ENCODE data around the gene TULP4. TPM values are rescaled to one million over a fixed set of nuclear protein-coding genes. Genes with fewer than 3 reads are reported as not detected.

Gene TULP4
- total RNA-seq, 1 experiment from 2014 or later: 64.6 TPM

DNA sequence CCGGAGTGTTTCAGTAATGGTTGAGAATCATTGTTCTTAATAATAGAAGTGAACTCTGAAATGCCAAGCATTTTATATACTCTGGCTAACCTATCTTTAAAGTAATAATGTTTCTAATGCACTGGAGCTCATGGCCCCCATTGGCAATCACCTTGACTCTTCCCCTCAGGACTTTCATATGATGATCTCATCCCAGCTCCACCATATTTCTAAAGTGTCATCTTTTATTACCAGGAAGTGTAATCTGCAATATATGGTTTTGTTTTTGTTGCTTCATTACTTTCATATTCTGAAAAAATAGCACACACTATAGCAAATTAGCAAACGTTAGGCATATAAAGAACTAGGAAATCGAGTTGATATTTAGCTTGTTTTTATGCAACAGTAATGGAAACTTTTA is 60.3 kb downstream of the TULP4 start:
- no peaks in the 10 kb centered on the region for H3K9me3 Mint-ChIP-seq
- no peak for DNase-seq
- no peaks in the 10 kb centered on the region for H3K36me3 Mint-ChIP-seq (ENCODE audit: insufficient read depth in 1 of 3, low read depth in 3 of 3)
- Histone ChIP-seq H4K8ac (replicated peaks; ENCODE audit: insufficient read length, low read depth, low read length) (no peak overlapping the region), H3K14ac (ENCODE audit: insufficient read depth, low read length) (no peak overlapping the region), H3K79me2 (ENCODE audit: insufficient read depth, low read length) (no peaks in the 10 kb centered on the region), H3K23me2 (ENCODE audit: insufficient read length, low read depth, low read length, poor library complexity, severe bottlenecking) (no peaks in the 10 kb centered on the region), H3K4me2 (ENCODE audit: insufficient read depth, insufficient read length, low read length) (no peak overlapping the region), H3K27me3 (ENCODE audit: insufficient read depth, low read length) (no peaks in the 10 kb centered on the region), H4K20me1 (ENCODE audit: control insufficient read depth, insufficient read depth, insufficient read length) (no peaks in the 10 kb centered on the region), H3K79me1 (ENCODE audit: insufficient read depth, low read depth, low read length, poor library complexity, severe bottlenecking) (no peaks in the 10 kb centered on the region), H3T11ph (ENCODE audit: low read length) (no peak overlapping the region), H2BK120ac (ENCODE audit: low read depth, low read length, poor library complexity, severe bottlenecking) (no peak overlapping the region), H3K9ac (ENCODE audit: extremely low read depth, insufficient read length, low read length) (no peak overlapping the region), H3K4me1 (ENCODE audit: insufficient read depth, low read length) (no peaks in the 10 kb centered on the region), H2BK5ac (ENCODE audit: insufficient read length, low read length) (no peak overlapping the region), H2AFZ (ENCODE audit: low read length) (no peak overlapping the region), H4K91ac (ENCODE audit: insufficient read length, low read depth, low read length) (no peak overlapping the region), H3K9me3 (ENCODE audit: control insufficient read depth, low read depth, low read length) (no peaks in the 10 kb centered on the region), H3K27ac (ENCODE audit: insufficient read length, low read depth, low read length) (no peak overlapping the region), H3K56ac (ENCODE audit: insufficient read length, low read depth, low read length) (no peak overlapping the region), H3K23ac (ENCODE audit: insufficient read length, low read depth, low read length) (no peak overlapping the region), H2BK12ac (ENCODE audit: insufficient read length, low read depth, low read length) (no peak overlapping the region), H2BK15ac (ENCODE audit: low read depth, low read length) (no peak overlapping the region), H3K18ac (ENCODE audit: insufficient read length, low read depth, low read length) (no peak overlapping the region), H2AK5ac (ENCODE audit: insufficient read length, low read length) (no peak overlapping the region), H3K4ac (ENCODE audit: low read depth, low read length) (no peak overlapping the region), H2BK20ac (ENCODE audit: low read depth, low read length, poor library complexity, severe bottlenecking) (no peak overlapping the region), H4K5ac (ENCODE audit: insufficient read length, low read depth, low read length) (no peak overlapping the region)
- no peak overlapping the region for H3K4me3 Mint-ChIP-seq
- WGBS (ENCODE audit: extremely low coverage, insufficient read length, low lambda C conversion rate): no CpG with 5 or more reads among the region's 3 CpGs
- H3K4me1 Mint-ChIP-seq: peaks cover 0 to 9% of the 10 kb centered on the region in 2 experiments; a peak in 2 of 4 replicates
- H3K27ac Mint-ChIP-seq: no peak overlapping the region
- TF ChIP-seq, protein P1, sequence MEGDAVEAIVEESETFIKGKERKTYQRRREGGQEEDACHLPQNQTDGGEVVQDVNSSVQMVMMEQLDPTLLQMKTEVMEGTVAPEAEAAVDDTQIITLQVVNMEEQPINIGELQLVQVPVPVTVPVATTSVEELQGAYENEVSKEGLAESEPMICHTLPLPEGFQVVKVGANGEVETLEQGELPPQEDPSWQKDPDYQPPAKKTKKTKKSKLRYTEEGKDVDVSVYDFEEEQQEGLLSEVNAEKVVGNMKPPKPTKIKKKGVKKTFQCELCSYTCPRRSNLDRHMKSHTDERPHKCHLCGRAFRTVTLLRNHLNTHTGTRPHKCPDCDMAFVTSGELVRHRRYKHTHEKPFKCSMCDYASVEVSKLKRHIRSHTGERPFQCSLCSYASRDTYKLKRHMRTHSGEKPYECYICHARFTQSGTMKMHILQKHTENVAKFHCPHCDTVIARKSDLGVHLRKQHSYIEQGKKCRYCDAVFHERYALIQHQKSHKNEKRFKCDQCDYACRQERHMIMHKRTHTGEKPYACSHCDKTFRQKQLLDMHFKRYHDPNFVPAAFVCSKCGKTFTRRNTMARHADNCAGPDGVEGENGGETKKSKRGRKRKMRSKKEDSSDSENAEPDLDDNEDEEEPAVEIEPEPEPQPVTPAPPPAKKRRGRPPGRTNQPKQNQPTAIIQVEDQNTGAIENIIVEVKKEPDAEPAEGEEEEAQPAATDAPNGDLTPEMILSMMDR (conservative IDR thresholded peaks at IDR 0.05): no peak
- H3K27me3 Mint-ChIP-seq (ENCODE audit: low read depth): no peaks in the 10 kb centered on the region

Measured in H9 (cell line).